Measurements from ENCODE around the gene RALGAPA2. TPM values are rescaled to one million over a fixed set of nuclear protein-coding genes. Genes with fewer than 3 reads are reported as not detected.

Gene RALGAPA2
- total and polyA plus RNA-seq, 2 donors (not counting 1 experiment from before 2014, with no cell fraction given), result 1.2 to 7.6 TPM

GRCh38 chr20:20407891-20408805 is 304.3 kb downstream of the RALGAPA2 start:
- Histone ChIP-seq H2AFZ (ENCODE audit: low read length) (no peak overlapping the region), H3K4me2 (ENCODE audit: extremely low read depth, insufficient read depth, low read length) (no peak overlapping the region)

GRCh38 chr20:20406306-20406705 is 306.1 kb downstream of the RALGAPA2 start:
- no peak overlapping the region for H3K4me3 ChIP-seq (replicated peaks in 1 of 4; ENCODE audit: control extremely low read depth in 1 of 4, insufficient read depth in 1 of 4, low read depth in 3 of 4, low read length in 4 of 4)
- no peaks in the 10 kb centered on the region for H3K9me3 ChIP-seq (ENCODE audit: control insufficient read depth, insufficient read depth, low read depth, low read length)
- no peak for DNase-seq (ENCODE audit: low read depth in 2 of 2)
- H2AFZ ChIP-seq (ENCODE audit: low read length), result no peak overlapping the region
- H3K27me3 ChIP-seq (ENCODE audit: control insufficient read depth, insufficient read depth, low read length), result no peaks in the 10 kb centered on the region
- no peak overlapping the region for H3K27ac ChIP-seq (ENCODE audit: insufficient read depth, low read length)
- no peaks in the 10 kb centered on the region for H4K20me1 ChIP-seq (ENCODE audit: control insufficient read depth, extremely low read depth, insufficient read depth, low read length)
- TF ChIP-seq CTCF (conservative IDR thresholded peaks at IDR 0.05 in 1 of 2, IDR thresholded peaks at IDR 0.05 in 1 of 2; ENCODE audit: low read depth in 1 of 2, low read length in 2 of 2), result no peak
- TF ChIP-seq EZH2 (IDR thresholded peaks at IDR 0.05; ENCODE audit: low read length, missing control alignments), result no peak
- no peaks in the 10 kb centered on the region for H3K79me2 ChIP-seq (ENCODE audit: control insufficient read depth, insufficient read depth, low read length)
- H3K36me3 ChIP-seq (ENCODE audit: control insufficient read depth, insufficient read depth, low read length), result no peaks in the 10 kb centered on the region
- H3K4me2 ChIP-seq (ENCODE audit: extremely low read depth, insufficient read depth, low read length), result no peak overlapping the region
- no peaks in the 10 kb centered on the region for H3K4me1 ChIP-seq (ENCODE audit: control insufficient read depth, extremely low read depth, insufficient read depth, low read length)
- no peak overlapping the region for H3K9ac ChIP-seq (ENCODE audit: insufficient read depth, low read length)

More at GRCh38 chr20:20407891-20408805, 304.3 kb downstream of the RALGAPA2 start:
- no peaks in the 10 kb centered on the region for H3K27me3 ChIP-seq (ENCODE audit: control insufficient read depth, insufficient read depth, low read length)
- no peak overlapping the region for H3K9ac ChIP-seq (ENCODE audit: insufficient read depth, low read length)
- DNase-seq (ENCODE audit: low read depth in 2 of 2), result peak; percentile 47 to 49
- no peak overlapping the region for H3K4me3 ChIP-seq (replicated peaks in 1 of 4; ENCODE audit: control extremely low read depth in 1 of 4, insufficient read depth in 1 of 4, low read depth in 3 of 4, low read length in 4 of 4)
- no peaks in the 10 kb centered on the region for H3K36me3 ChIP-seq (ENCODE audit: control insufficient read depth, insufficient read depth, low read length)
- H3K4me1 ChIP-seq (ENCODE audit: control insufficient read depth, extremely low read depth, insufficient read depth, low read length), result no peaks in the 10 kb centered on the region
- no peak overlapping the region for H3K27ac ChIP-seq (ENCODE audit: insufficient read depth, low read length)
- H3K79me2 ChIP-seq (ENCODE audit: control insufficient read depth, insufficient read depth, low read length), result no peaks in the 10 kb centered on the region
- no peaks in the 10 kb centered on the region for H4K20me1 ChIP-seq (ENCODE audit: control insufficient read depth, extremely low read depth, insufficient read depth, low read length)
- TF ChIP-seq EZH2 (IDR thresholded peaks at IDR 0.05; ENCODE audit: low read length, missing control alignments), result no peak
- TF ChIP-seq CTCF (conservative IDR thresholded peaks at IDR 0.05 in 1 of 2, IDR thresholded peaks at IDR 0.05 in 1 of 2; ENCODE audit: low read depth in 1 of 2, low read length in 2 of 2), result peak; percentile 32 to 43
- no peaks in the 10 kb centered on the region for H3K9me3 ChIP-seq (ENCODE audit: control insufficient read depth, insufficient read depth, low read depth, low read length)

GRCh38 chr20:20405623-20406022 is 306.8 kb downstream of the RALGAPA2 start:
- Histone ChIP-seq H3K79me2 (ENCODE audit: control insufficient read depth, insufficient read depth, low read length) (no peaks in the 10 kb centered on the region), H3K27me3 (ENCODE audit: control insufficient read depth, insufficient read depth, low read length) (no peaks in the 10 kb centered on the region), H2AFZ (ENCODE audit: low read length) (no peak overlapping the region), H3K36me3 (ENCODE audit: control insufficient read depth, insufficient read depth, low read length) (no peaks in the 10 kb centered on the region), H3K4me3 (replicated peaks in 1 of 4; ENCODE audit: control extremely low read depth in 1 of 4, insufficient read depth in 1 of 4, low read depth in 3 of 4, low read length in 4 of 4) (no peak overlapping the region), H3K4me2 (ENCODE audit: extremely low read depth, insufficient read depth, low read length) (no peak overlapping the region), H3K9ac (ENCODE audit: insufficient read depth, low read length) (no peak overlapping the region), H3K27ac (ENCODE audit: insufficient read depth, low read length) (no peak overlapping the region), H4K20me1 (ENCODE audit: control insufficient read depth, extremely low read depth, insufficient read depth, low read length) (no peaks in the 10 kb centered on the region), H3K4me1 (ENCODE audit: control insufficient read depth, extremely low read depth, insufficient read depth, low read length) (no peaks in the 10 kb centered on the region), H3K9me3 (ENCODE audit: control insufficient read depth, insufficient read depth, low read depth, low read length) (no peaks in the 10 kb centered on the region)
- TF ChIP-seq CTCF (conservative IDR thresholded peaks at IDR 0.05 in 1 of 2, IDR thresholded peaks at IDR 0.05 in 1 of 2; ENCODE audit: low read depth in 1 of 2, low read length in 2 of 2) (no peak), EZH2 (IDR thresholded peaks at IDR 0.05; ENCODE audit: low read length, missing control alignments) (no peak)
- DNase-seq (ENCODE audit: low read depth in 2 of 2), result no peak
